ENCODE data around the gene C22orf39. TPM values are rescaled to one million over a fixed set of nuclear protein-coding genes. Genes with fewer than 3 reads are reported as not detected.
A peak's percentile ranks its signal among the peaks of the same experiment; 100 is the strongest.
"Not testable (repeated sequence)": the region's sequence is repeated elsewhere in the genome, so short reads cannot be mapped to it uniquely, and the experiment has no call there.

The C22orf39 gene
- total RNA-seq, 1 experiment from 2014 or later = 22.2 TPM

- H3K9me3 Mint-ChIP-seq (ENCODE audit: unreplicated experiment) = no peaks in the 10 kb centered on the region
- no peak for DNase-seq (ENCODE audit: unreplicated experiment)
- no peak overlapping the region for H3K4me3 Mint-ChIP-seq (ENCODE audit: unreplicated experiment)
- no peak overlapping the region for H3K27ac Mint-ChIP-seq (ENCODE audit: low read depth, unreplicated experiment)
- ChIA-PET CTCF (interaction anchor here (0.6 kb wide), 1 partner anchor 70 kb away, joined by 3 read pairs; no protein-coding TSS in a partner anchor), POLR2A (interaction anchor here (7.6 kb wide), 1 partner anchor 9 kb away, joined by 127 read pairs; the partner anchor contains the start of genes HIRA and MRPL40)
- no peaks in the 10 kb centered on the region for H3K27me3 Mint-ChIP-seq (ENCODE audit: insufficient read depth, unreplicated experiment)
- H3K4me1 Mint-ChIP-seq (ENCODE audit: insufficient read depth, unreplicated experiment) = peaks cover 9% of the 10 kb centered on the region
- no TSS peak for BruUV-seq (replicated peaks)
- intact Hi-C loops (cut with micrococcal nuclease) = no loop called here
- no peak for TF ChIP-seq CTCF (IDR thresholded peaks at IDR 0.05; ENCODE audit: unreplicated experiment)
- H3K36me3 Mint-ChIP-seq (ENCODE audit: insufficient read depth, unreplicated experiment) = peaks cover 37% of the 10 kb centered on the region
Observed at GRCh38 chr22:19442166-19442565, 5.3 kb downstream of the C22orf39 start.

- no peak for TF ChIP-seq CTCF (IDR thresholded peaks at IDR 0.05; ENCODE audit: unreplicated experiment)
- POLR2A ChIA-PET = interaction anchor here (0.6 to 0.7 kb wide), 3 partner anchors 10 to 940 kb away, joined by 3 read pairs; no protein-coding TSS in a partner anchor
- intact Hi-C loops (cut with micrococcal nuclease) = no loop called here
- Mint-ChIP-seq H3K36me3 (ENCODE audit: insufficient read depth, unreplicated experiment) (peaks cover 50% of the 10 kb centered on the region), H3K9me3 (ENCODE audit: unreplicated experiment) (no peaks in the 10 kb centered on the region), H3K27ac (ENCODE audit: low read depth, unreplicated experiment) (no peak overlapping the region), H3K27me3 (ENCODE audit: insufficient read depth, unreplicated experiment) (no peaks in the 10 kb centered on the region), H3K4me1 (ENCODE audit: insufficient read depth, unreplicated experiment) (no peaks in the 10 kb centered on the region), H3K4me3 (ENCODE audit: unreplicated experiment) (no peak overlapping the region)
- CTCF ChIA-PET = interaction anchor here (0.7 kb wide), 1 partner anchor 26 kb away, joined by 4 read pairs; no protein-coding TSS in a partner anchor
- DNase-seq (ENCODE audit: unreplicated experiment) = no peak
- no TSS peak for BruUV-seq (replicated peaks)
Observed at GRCh38 chr22:19440411-19441195, 6.9 kb downstream of the C22orf39 start.

- Mint-ChIP-seq H3K36me3 (ENCODE audit: insufficient read depth, unreplicated experiment) (peaks cover 51% of the 10 kb centered on the region), H3K4me3 (ENCODE audit: unreplicated experiment) (no peak overlapping the region), H3K27me3 (ENCODE audit: insufficient read depth, unreplicated experiment) (no peaks in the 10 kb centered on the region), H3K9me3 (ENCODE audit: unreplicated experiment) (no peaks in the 10 kb centered on the region), H3K27ac (ENCODE audit: low read depth, unreplicated experiment) (no peak overlapping the region), H3K4me1 (ENCODE audit: insufficient read depth, unreplicated experiment) (no peaks in the 10 kb centered on the region)
- ChIA-PET POLR2A (interaction anchor here (1.7 kb wide), 1 partner anchor 9 kb away, joined by 3 read pairs; the partner anchor contains the start of gene C22orf39), CTCF (interaction anchor here (0.8 to 1.1 kb wide), 2 partner anchors 36 to 40 kb away, joined by 4 read pairs; no protein-coding TSS in a partner anchor)
- intact Hi-C loops (cut with micrococcal nuclease) = no loop called here
- no peak for TF ChIP-seq CTCF (IDR thresholded peaks at IDR 0.05; ENCODE audit: unreplicated experiment)
- DNase-seq (ENCODE audit: unreplicated experiment) = no peak
- BruUV-seq (replicated peaks) = no TSS peak
Observed at GRCh38 chr22:19438298-19438697, 9.2 kb downstream of the C22orf39 start.

GRCh38 chr22:19436444-19437161 is 10.9 kb downstream of the C22orf39 start:
- ChIA-PET CTCF (interaction anchor here (0.6 kb wide), 1 partner anchor 323 kb away, joined by 3 read pairs; no protein-coding TSS in a partner anchor), POLR2A (interaction anchor here (0.6 to 1.5 kb wide), 2 partner anchors 9 to 43 kb away, joined by 3 to 4 read pairs; partner anchors contain the start of gene CDC45)
- H3K27me3 Mint-ChIP-seq (ENCODE audit: insufficient read depth, unreplicated experiment); H3K9me3 Mint-ChIP-seq (ENCODE audit: unreplicated experiment); H3K4me3 Mint-ChIP-seq (ENCODE audit: unreplicated experiment); intact Hi-C loops (cut with micrococcal nuclease); H3K4me1 Mint-ChIP-seq (ENCODE audit: insufficient read depth, unreplicated experiment); DNase-seq (ENCODE audit: unreplicated experiment); BruUV-seq (replicated peaks): not testable (repeated sequence)
- Mint-ChIP-seq H3K27ac (ENCODE audit: low read depth, unreplicated experiment) (peak overlapping the region; percentile 54), H3K36me3 (ENCODE audit: insufficient read depth, unreplicated experiment) (peaks cover 53% of the 10 kb centered on the region)
